GM18951 (cell line): ENCODE data around the gene SETDB1.
"Not testable (repeated sequence)": the region's sequence is repeated elsewhere in the genome, so short reads cannot be mapped to it uniquely, and the experiment has no call there.

Experiments
- POLR2A ChIP-seq: IDR thresholded peaks from 4 replicates; pipeline ENCODE4 v1.6.1; 2011; ENCODE audit warnings: mild to moderate bottlenecking; ENCODE audit not compliant: insufficient read length, insufficient read depth; ENCODE audit errors: extremely low read depth
- in situ Hi-C: fragments of 300-500 bp; cut with MboI; formaldehyde crosslinking; loops from one replicate; pipeline ENCODE4 v1.12.0; 2022; ENCODE audit warnings: low sequenced_read_pairs, mixed read lengths, inconsistent platforms; ENCODE audit not compliant: unreplicated experiment

SETDB1 gene

GRCh38 chr1:150926097-150926741 is at the start of gene SETDB1:
SETDB1 (plus strand) TSS chr1:150926363; CDS start chr1:150927715, 1,352 bp downstream.
- in situ Hi-C loops: no loop called here

GRCh38 chr1:150878931-150879330 is 47.2 kb upstream of the SETDB1 start:
- in situ Hi-C loops: not testable (repeated sequence)

More at GRCh38 chr1:150926097-150926741, at the start of gene SETDB1:
- peak; percentile 57 for TF ChIP-seq POLR2A

- in situ Hi-C loops: no loop called here
- TF ChIP-seq POLR2A: no peak
These were observed 44.7 kb upstream of the SETDB1 start for GRCh38 chr1:150881331-150882070.

GRCh38 chr1:150883121-150883520 is 43.0 kb upstream of the SETDB1 start:
- in situ Hi-C loops: not testable (repeated sequence)

GRCh38 chr1:150887018-150887417 is 39.1 kb upstream of the SETDB1 start, which contains the start of gene CTXND2:
CTXND2 (plus strand) TSS chr1:150887136; CDS start chr1:150912315, 25,179 bp downstream.
- TF ChIP-seq POLR2A: no peak
- in situ Hi-C loops: no loop called here

- in situ Hi-C loops: no loop called here
- no peak for TF ChIP-seq POLR2A
These were observed 37.4 kb upstream of the SETDB1 start for GRCh38 chr1:150888727-150889126.

GRCh38 chr1:150890033-150890416 is 36.1 kb upstream of the SETDB1 start:
- in situ Hi-C loops: no loop called here
- no peak for TF ChIP-seq POLR2A

GRCh38 chr1:150893336-150893913 is 32.7 kb upstream of the SETDB1 start:
- no peak for TF ChIP-seq POLR2A
- in situ Hi-C loops: no loop called here

- in situ Hi-C loops: no loop called here
- no peak for TF ChIP-seq POLR2A
These were observed 30.5 kb upstream of the SETDB1 start for GRCh38 chr1:150895618-150896017.

GRCh38 chr1:150899795-150900194 is 26.4 kb upstream of the SETDB1 start:
- in situ Hi-C loops: not testable (repeated sequence)

- no peak for TF ChIP-seq POLR2A
- in situ Hi-C loops: no loop called here
These were observed 23.8 kb upstream of the SETDB1 start for GRCh38 chr1:150902346-150902745.

- no peak for TF ChIP-seq POLR2A
- in situ Hi-C loops: no loop called here
These were observed 23.4 kb upstream of the SETDB1 start for GRCh38 chr1:150902751-150903150.

GRCh38 chr1:150905301-150905700 is 20.9 kb upstream of the SETDB1 start:
- no peak for TF ChIP-seq POLR2A
- in situ Hi-C loops: no loop called here

- in situ Hi-C loops: no loop called here
- TF ChIP-seq POLR2A: no peak
These were observed 19.8 kb upstream of the SETDB1 start for GRCh38 chr1:150906329-150906728.
